ENCODE measurements around the gene RAPGEF4.

DNA sequence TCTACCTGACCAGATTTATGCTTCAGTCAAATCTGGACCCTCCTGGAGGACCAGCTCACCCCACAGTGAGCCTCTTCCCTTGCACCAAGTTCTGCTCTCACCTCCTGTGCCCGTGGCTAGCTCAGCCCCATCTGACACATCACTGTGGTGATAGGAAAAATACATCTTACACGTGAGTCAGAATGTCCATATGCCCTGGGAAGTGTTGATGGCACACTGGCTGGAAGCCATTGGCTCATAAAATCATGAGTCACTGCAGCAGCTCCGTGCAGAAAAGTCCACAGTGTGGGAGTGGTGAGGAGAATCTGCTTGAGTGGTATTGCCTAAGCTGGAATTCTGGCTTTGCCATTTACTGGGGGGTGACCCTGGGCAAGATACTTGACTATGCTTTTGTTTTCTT is 42.6 kb upstream of the RAPGEF4 start:
- TF ChIP-seq, protein P1, sequence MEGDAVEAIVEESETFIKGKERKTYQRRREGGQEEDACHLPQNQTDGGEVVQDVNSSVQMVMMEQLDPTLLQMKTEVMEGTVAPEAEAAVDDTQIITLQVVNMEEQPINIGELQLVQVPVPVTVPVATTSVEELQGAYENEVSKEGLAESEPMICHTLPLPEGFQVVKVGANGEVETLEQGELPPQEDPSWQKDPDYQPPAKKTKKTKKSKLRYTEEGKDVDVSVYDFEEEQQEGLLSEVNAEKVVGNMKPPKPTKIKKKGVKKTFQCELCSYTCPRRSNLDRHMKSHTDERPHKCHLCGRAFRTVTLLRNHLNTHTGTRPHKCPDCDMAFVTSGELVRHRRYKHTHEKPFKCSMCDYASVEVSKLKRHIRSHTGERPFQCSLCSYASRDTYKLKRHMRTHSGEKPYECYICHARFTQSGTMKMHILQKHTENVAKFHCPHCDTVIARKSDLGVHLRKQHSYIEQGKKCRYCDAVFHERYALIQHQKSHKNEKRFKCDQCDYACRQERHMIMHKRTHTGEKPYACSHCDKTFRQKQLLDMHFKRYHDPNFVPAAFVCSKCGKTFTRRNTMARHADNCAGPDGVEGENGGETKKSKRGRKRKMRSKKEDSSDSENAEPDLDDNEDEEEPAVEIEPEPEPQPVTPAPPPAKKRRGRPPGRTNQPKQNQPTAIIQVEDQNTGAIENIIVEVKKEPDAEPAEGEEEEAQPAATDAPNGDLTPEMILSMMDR (IDR thresholded peaks at IDR 0.05) = no peak
- TF ChIP-seq EZH2 (IDR thresholded peaks at IDR 0.05; ENCODE audit: borderline replicate concordance, insufficient read depth, low read depth, low read length, poor library complexity, severe bottlenecking) = no peak

Measured in B cell (primary cell).